ENCODE measurements around the gene WNT11. TPM values are rescaled to one million over a fixed set of nuclear protein-coding genes. Genes with fewer than 3 reads are reported as not detected.

Gene WNT11
- total RNA-seq, 1 experiment from 2014 or later, result 0.40 TPM

Other genes with a start within 250 kb of the WNT11 start
- 42.2 and 50.5 TPM in 2 replicates for gene THAP12, start 174.6 kb upstream of the WNT11 start, total RNA-seq (2014; rRNA removed)
- gene GVQW3, start 174.8 kb upstream of the WNT11 start, total RNA-seq (2014; rRNA removed), result 1.2 and 3.4 TPM in 2 replicates
- gene EMSY, start 238.5 kb upstream of the WNT11 start, total RNA-seq (2014; rRNA removed), result 33.0 and 51.1 TPM in 2 replicates